Measurements from ENCODE around the gene NFU1. TPM values are rescaled to one million over a fixed set of nuclear protein-coding genes. Genes with fewer than 3 reads are reported as not detected.
A peak's percentile ranks its signal among the peaks of the same experiment; 100 is the strongest.

Gene NFU1
- total and polyA plus RNA-seq, 7 experiments from 2014 or later: 16.1 to 76.4 (median 23.4) TPM

DNA sequence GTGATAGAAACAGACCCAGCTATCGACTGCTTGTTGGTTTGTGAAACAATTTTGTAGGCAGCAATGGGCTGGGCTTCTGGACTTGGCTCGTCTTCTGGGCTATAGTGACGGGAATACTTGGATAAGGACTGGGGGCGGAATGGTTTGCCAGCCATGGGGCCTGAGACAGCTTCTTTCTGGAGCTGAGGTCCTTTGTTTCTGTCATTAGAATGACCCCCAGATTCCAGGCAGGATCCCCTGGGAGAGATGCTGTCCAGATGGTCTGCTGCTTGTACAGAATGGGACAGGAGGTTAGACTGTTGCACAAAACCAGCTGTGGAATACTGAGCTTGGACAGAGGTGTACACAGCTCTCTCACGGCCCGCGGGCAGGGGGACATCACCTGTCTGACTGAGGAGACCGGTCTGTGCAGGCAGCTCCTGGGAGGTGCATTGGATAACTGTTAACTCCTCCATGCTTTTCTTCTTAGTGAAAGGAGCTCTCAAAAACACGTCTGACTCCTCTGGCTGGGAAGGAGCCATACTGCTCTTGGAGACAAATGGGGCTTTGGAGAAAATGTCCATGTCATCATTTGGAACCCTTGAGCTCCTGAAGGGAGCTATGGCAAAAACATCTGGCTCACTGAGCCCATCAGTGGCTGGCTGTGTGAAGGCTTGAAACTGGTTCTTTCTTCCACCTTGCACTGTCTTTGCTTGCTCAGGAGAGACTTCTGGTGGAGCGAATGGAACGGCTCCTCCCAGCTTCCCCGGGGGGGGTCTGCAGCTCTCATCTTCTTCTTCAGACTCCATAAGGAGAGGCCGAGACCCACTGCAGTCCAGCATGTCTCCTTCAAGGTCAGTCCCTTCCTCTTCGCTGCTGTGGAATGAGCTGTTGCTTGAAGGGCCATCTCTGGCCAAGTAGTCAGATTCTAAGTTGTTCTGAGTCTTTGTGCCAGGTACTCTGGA is 28.6 kb upstream of the NFU1 start:
- H3K36me3 Mint-ChIP-seq: peaks cover 4 to 66% (median 50%) of the 10 kb centered on the region in 5 donors
- CTCF ChIA-PET: interaction anchor here (1.2 to 1.7 kb wide), 2 partner anchors 73 to 259 kb away, joined by 3 to 4 read pairs; no protein-coding TSS in a partner anchor

DNA sequence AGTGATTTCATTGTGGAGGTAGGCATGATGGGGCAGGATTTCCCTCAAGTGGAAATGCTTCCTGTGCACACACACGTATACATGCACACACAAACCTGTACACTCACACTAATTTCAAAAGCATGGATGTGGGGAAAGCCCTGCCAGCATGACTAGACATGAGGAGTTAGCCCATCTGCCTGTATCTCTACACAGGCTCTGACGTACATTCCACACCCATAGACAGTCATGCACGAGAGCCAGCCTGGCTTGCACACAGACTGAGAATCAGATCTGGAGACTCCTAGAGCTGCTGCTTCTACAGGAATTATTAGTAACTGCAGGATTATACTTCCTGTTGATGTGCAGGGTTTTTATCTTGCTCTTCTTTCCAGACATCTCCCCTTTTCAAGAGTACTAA is 27.3 kb upstream of the NFU1 start:
- Histone ChIP-seq H3K27ac (ENCODE audit: low read depth, low read length) (no peak overlapping the region), H3K4me1 (ENCODE audit: control insufficient read depth in 2 of 2, insufficient read depth in 2 of 2, low read length in 2 of 2) (no peaks in the 10 kb centered on the region), H3K36me3 (ENCODE audit: control insufficient read depth in 2 of 3, insufficient read depth in 3 of 3, low read length in 3 of 3) (peaks cover 9 to 31% (median 12%) of the 10 kb centered on the region in 3 experiments), H3K9me3 (ENCODE audit: control insufficient read depth in 2 of 3, low read length in 3 of 3) (no peaks in the 10 kb centered on the region), H3K4me3 (ENCODE audit: low read length) (no peak overlapping the region), H3K27me3 (ENCODE audit: control insufficient read depth in 2 of 2, insufficient read depth in 2 of 2, low read length in 2 of 2) (no peaks in the 10 kb centered on the region)
- ChIA-PET POLR2A (no interaction called here), CTCF (interaction anchor here (1.2 to 1.7 kb wide), 2 partner anchors 71 to 260 kb away, joined by 3 to 4 read pairs; no protein-coding TSS in a partner anchor)
- Mint-ChIP-seq H3K27ac (peak overlapping the region in 6 of 9 donors; percentile 13 to 75 (median 50)), H3K27me3 (no peaks in the 10 kb centered on the region), H3K36me3 (peaks cover 4 to 59% (median 48%) of the 10 kb centered on the region in 5 donors), H3K4me3 (no peak overlapping the region), H3K4me1 (peaks cover 0 to 27% (median 6%) of the 10 kb centered on the region in 7 donors), H3K9me3 (no peaks in the 10 kb centered on the region)
- no peak for ATAC-seq
- intact Hi-C loops (cut with micrococcal nuclease): no loop called here
- DNase-seq: no peak

More for the DNA sequence above, 28.6 kb upstream of the NFU1 start:
- H3K27ac ChIP-seq (ENCODE audit: low read depth, low read length): no peak overlapping the region
- intact Hi-C loops (cut with micrococcal nuclease): no loop called here
- peak overlapping the region in 4 of 9 donors; percentile 48 to 75 (median 56) for H3K27ac Mint-ChIP-seq
- H3K27me3 Mint-ChIP-seq: no peaks in the 10 kb centered on the region
- DNase-seq: no peak
- no peak overlapping the region for H3K4me3 ChIP-seq (ENCODE audit: low read length)
- no peaks in the 10 kb centered on the region for H3K4me1 ChIP-seq (ENCODE audit: control insufficient read depth in 2 of 2, insufficient read depth in 2 of 2, low read length in 2 of 2)
- H3K36me3 ChIP-seq (ENCODE audit: control insufficient read depth in 2 of 3, insufficient read depth in 3 of 3, low read length in 3 of 3): peaks cover 9 to 31% (median 12%) of the 10 kb centered on the region in 3 experiments
- ATAC-seq: no peak
- H3K9me3 ChIP-seq (ENCODE audit: control insufficient read depth in 2 of 3, low read length in 3 of 3): no peaks in the 10 kb centered on the region
- no peaks in the 10 kb centered on the region for H3K9me3 Mint-ChIP-seq
- H3K27me3 ChIP-seq (ENCODE audit: control insufficient read depth in 2 of 2, insufficient read depth in 2 of 2, low read length in 2 of 2): no peaks in the 10 kb centered on the region
- POLR2A ChIA-PET: interaction anchor here (0.5 to 1.4 kb wide), 2 partner anchors 29 to 1178 kb away, joined by 3 to 4 read pairs; partner anchors contain the start of gene NFU1
- H3K4me1 Mint-ChIP-seq: peaks cover 0 to 16% (median 4%) of the 10 kb centered on the region in 7 donors
- H3K4me3 Mint-ChIP-seq: no peak overlapping the region

- ATAC-seq: no peak
- H3K9me3 Mint-ChIP-seq: no peaks in the 10 kb centered on the region
- H3K4me1 Mint-ChIP-seq: peaks cover 0 to 28% (median 14%) of the 10 kb centered on the region in 7 donors
- CTCF ChIA-PET: no interaction called here
- no peak overlapping the region for H3K27ac ChIP-seq (ENCODE audit: low read depth, low read length)
- H3K4me3 Mint-ChIP-seq: no peak overlapping the region
- H3K9me3 ChIP-seq (ENCODE audit: control insufficient read depth in 2 of 3, low read length in 3 of 3): no peaks in the 10 kb centered on the region
- intact Hi-C loops (cut with micrococcal nuclease): no loop called here
- H3K36me3 Mint-ChIP-seq: peaks cover 0 to 61% (median 46%) of the 10 kb centered on the region in 5 donors
- DNase-seq: no peak
- no peaks in the 10 kb centered on the region for H3K27me3 Mint-ChIP-seq
- POLR2A ChIA-PET: no interaction called here
- no peaks in the 10 kb centered on the region for H3K27me3 ChIP-seq (ENCODE audit: control insufficient read depth in 2 of 2, insufficient read depth in 2 of 2, low read length in 2 of 2)
- H3K36me3 ChIP-seq (ENCODE audit: control insufficient read depth in 2 of 3, insufficient read depth in 3 of 3, low read length in 3 of 3): peaks cover 9 to 31% (median 12%) of the 10 kb centered on the region in 3 experiments
- peak overlapping the region in 4 of 9 donors; percentile 38 to 77 (median 54) for H3K27ac Mint-ChIP-seq
- H3K4me1 ChIP-seq (ENCODE audit: control insufficient read depth in 2 of 2, insufficient read depth in 2 of 2, low read length in 2 of 2): no peaks in the 10 kb centered on the region
- H3K4me3 ChIP-seq (ENCODE audit: low read length): no peak overlapping the region
Measured at GRCh38 chr2:69462780-69463179, 25.5 kb upstream of the NFU1 start.

DNA sequence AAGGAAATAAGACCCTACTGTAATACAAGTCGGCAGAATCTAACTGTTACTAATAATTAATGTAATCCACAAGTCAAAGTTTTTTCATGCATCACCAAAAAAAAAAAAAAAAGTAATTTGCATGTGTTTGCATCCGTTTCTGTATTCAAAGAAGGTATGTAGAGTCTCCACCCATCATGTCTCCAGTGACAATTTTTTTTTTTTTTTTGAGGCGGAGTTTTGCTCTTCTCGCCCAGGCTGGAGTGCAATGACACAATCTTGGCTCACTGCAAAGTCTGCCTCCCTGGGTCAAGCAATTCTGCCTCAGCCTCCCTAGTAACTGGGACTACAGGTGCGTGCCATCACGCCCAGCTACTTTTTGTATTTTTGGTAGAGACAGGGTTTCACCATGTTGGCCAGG is 24.2 kb upstream of the NFU1 start:
- Mint-ChIP-seq H3K36me3 (peaks cover 0 to 49% (median 42%) of the 10 kb centered on the region in 5 donors), H3K4me3 (no peak overlapping the region), H3K9me3 (no peaks in the 10 kb centered on the region), H3K4me1 (peaks cover 0 to 33% (median 18%) of the 10 kb centered on the region in 7 donors), H3K27me3 (no peaks in the 10 kb centered on the region), H3K27ac (peak overlapping the region in 4 of 9 donors; percentile 8 to 22 (median 21))
- intact Hi-C loops (cut with micrococcal nuclease): no loop called here
- Histone ChIP-seq H3K27ac (ENCODE audit: low read depth, low read length) (no peak overlapping the region), H3K27me3 (ENCODE audit: control insufficient read depth in 2 of 2, insufficient read depth in 2 of 2, low read length in 2 of 2) (no peaks in the 10 kb centered on the region), H3K4me3 (ENCODE audit: low read length) (no peak overlapping the region), H3K9me3 (ENCODE audit: control insufficient read depth in 2 of 3, low read length in 3 of 3) (no peaks in the 10 kb centered on the region), H3K4me1 (ENCODE audit: control insufficient read depth in 2 of 2, insufficient read depth in 2 of 2, low read length in 2 of 2) (no peaks in the 10 kb centered on the region), H3K36me3 (ENCODE audit: control insufficient read depth in 2 of 3, insufficient read depth in 3 of 3, low read length in 3 of 3) (peaks cover 9 to 24% (median 11%) of the 10 kb centered on the region in 3 experiments)
- POLR2A ChIA-PET: no interaction called here
- no peak for ATAC-seq
- CTCF ChIA-PET: no interaction called here
- DNase-seq: no peak

DNA sequence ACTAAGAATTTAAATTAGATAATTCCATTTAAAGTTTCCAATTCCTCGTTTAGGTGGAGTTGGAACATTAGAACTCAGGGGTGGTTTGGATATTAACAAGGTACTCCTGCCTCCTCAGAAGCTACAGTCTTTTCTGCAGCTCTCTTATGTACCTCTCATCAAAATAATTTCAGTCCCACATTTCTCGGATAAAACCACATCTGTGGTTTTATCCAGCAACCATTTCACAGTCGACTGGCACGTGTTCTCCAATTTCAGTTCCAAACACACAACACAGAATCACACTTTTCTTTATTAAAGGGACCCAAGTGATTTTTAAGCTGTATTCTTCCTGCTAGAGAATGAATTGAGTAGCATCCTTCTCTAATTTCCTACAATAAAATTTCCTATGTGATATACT is 22.7 kb upstream of the NFU1 start:
- CTCF ChIA-PET: no interaction called here
- Histone ChIP-seq H3K4me3 (ENCODE audit: low read length) (no peak overlapping the region), H3K27ac (ENCODE audit: low read depth, low read length) (no peak overlapping the region), H3K27me3 (ENCODE audit: control insufficient read depth in 2 of 2, insufficient read depth in 2 of 2, low read length in 2 of 2) (no peaks in the 10 kb centered on the region), H3K9me3 (ENCODE audit: control insufficient read depth in 2 of 3, low read length in 3 of 3) (no peaks in the 10 kb centered on the region), H3K4me1 (ENCODE audit: control insufficient read depth in 2 of 2, insufficient read depth in 2 of 2, low read length in 2 of 2) (no peaks in the 10 kb centered on the region), H3K36me3 (ENCODE audit: control insufficient read depth in 2 of 3, insufficient read depth in 3 of 3, low read length in 3 of 3) (peaks cover 0 to 11% (median 0%) of the 10 kb centered on the region in 3 experiments)
- Mint-ChIP-seq H3K4me3 (no peak overlapping the region), H3K9me3 (no peaks in the 10 kb centered on the region), H3K27ac (peak overlapping the region in 8 of 9 donors; percentile 43 to 81 (median 70)), H3K4me1 (peaks cover 0 to 46% (median 29%) of the 10 kb centered on the region in 7 donors), H3K27me3 (no peaks in the 10 kb centered on the region), H3K36me3 (peaks cover 0 to 34% (median 28%) of the 10 kb centered on the region in 5 donors)
- DNase-seq: no peak
- POLR2A ChIA-PET: interaction anchor here (1.4 kb wide), 2 partner anchors 9 to 23 kb away, joined by 4 to 5 read pairs; partner anchors contain the start of gene NFU1
- intact Hi-C loops (cut with micrococcal nuclease): no loop called here
- no peak for ATAC-seq

DNA sequence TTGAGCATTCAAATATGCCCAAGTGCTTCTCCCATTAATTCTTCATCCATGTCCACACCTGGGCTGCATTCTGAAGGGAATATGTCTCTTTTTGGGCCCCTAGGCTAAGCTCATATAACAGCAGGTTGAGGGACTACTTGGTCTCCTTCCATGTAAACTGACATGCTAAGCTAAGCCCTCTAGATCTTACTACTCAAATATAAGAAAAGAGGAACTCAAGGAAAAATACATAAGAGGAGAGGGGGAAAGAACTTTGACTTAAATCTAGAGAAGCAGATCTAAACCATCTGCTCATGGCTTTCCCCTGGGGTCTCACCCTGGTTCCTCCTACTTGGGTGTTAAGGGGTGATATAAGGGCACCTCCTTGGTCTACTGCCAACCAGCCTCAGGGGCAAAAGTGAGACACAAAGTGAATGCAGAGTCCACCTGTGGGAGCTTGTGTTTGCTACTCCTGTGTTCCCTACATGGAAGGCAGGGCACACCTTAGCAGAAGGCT is 19.8 kb upstream of the NFU1 start:
- ATAC-seq: peak; percentile 10
- peak overlapping the region in 8 of 9 donors; percentile 7 to 86 (median 74) for H3K27ac Mint-ChIP-seq
- POLR2A ChIA-PET: no interaction called here

More for the DNA sequence above, 19.8 kb upstream of the NFU1 start:
- DNase-seq: no peak
- no peaks in the 10 kb centered on the region for H3K9me3 Mint-ChIP-seq
- H3K27me3 Mint-ChIP-seq: no peaks in the 10 kb centered on the region
- H3K36me3 ChIP-seq (ENCODE audit: control insufficient read depth in 2 of 3, insufficient read depth in 3 of 3, low read length in 3 of 3): no peaks in the 10 kb centered on the region
- H3K27me3 ChIP-seq (ENCODE audit: control insufficient read depth in 2 of 2, insufficient read depth in 2 of 2, low read length in 2 of 2): no peaks in the 10 kb centered on the region
- H3K4me3 ChIP-seq (ENCODE audit: low read length): no peak overlapping the region
- CTCF ChIA-PET: no interaction called here
- no peaks in the 10 kb centered on the region for H3K9me3 ChIP-seq (ENCODE audit: control insufficient read depth in 2 of 3, low read length in 3 of 3)
- H3K4me3 Mint-ChIP-seq: no peak overlapping the region
- no peaks in the 10 kb centered on the region for H3K4me1 ChIP-seq (ENCODE audit: control insufficient read depth in 2 of 2, insufficient read depth in 2 of 2, low read length in 2 of 2)
- peaks cover 8 to 46% (median 29%) of the 10 kb centered on the region in 7 donors for H3K4me1 Mint-ChIP-seq
- intact Hi-C loops (cut with micrococcal nuclease): no loop called here
- H3K36me3 Mint-ChIP-seq: peaks cover 0 to 19% (median 15%) of the 10 kb centered on the region in 5 donors
- no peak overlapping the region for H3K27ac ChIP-seq (ENCODE audit: low read depth, low read length)
